Kidney epithelial cell (primary cell): ENCODE results near the gene PRRC1. TPM values are rescaled to one million over a fixed set of nuclear protein-coding genes. Genes with fewer than 3 reads are reported as not detected.

ENCODE experiments used
- DNase-seq: peaks from one replicate; pipeline ENCODE4 v3.0.0-alpha.2; 2010; ENCODE audit warnings: low read depth
- H3K27me3 ChIP-seq: 2 replicates; pipeline ENCODE4 v1.6.0; 2011; ENCODE audit warnings: low read length; ENCODE audit not compliant: control insufficient read depth, insufficient read depth
- H3K36me3 ChIP-seq: 2 replicates; pipeline ENCODE4 v1.5.1; 2011; ENCODE audit warnings: low read length; ENCODE audit not compliant: control insufficient read depth, insufficient read depth
- H3K4me3 ChIP-seq: 2 replicates; pipeline ENCODE4 v1.5.1; 2011; ENCODE audit warnings: low read depth, mild to moderate bottlenecking, control low read depth, low read length
- CTCF ChIP-seq: IDR thresholded peaks from 2 replicates; pipeline ENCODE4 v1.5.1; 2011; ENCODE audit warnings: mild to moderate bottlenecking, moderate library complexity, low read length, control low read depth, inconsistent platforms; ENCODE audit not compliant: insufficient read depth, poor library complexity, severe bottlenecking
- total RNA-seq: library from RNA; depleted of rRNA; stranded (reverse); fragments of >200 nt; gene quantifications from 2 replicates; pipeline ENCODE4 v1.2.3, GENCODE V29; 2015

Gene PRRC1
- total RNA-seq, 1 donor from 2014 or later, result 54.9 TPM

- Histone ChIP-seq H3K4me3 (no peak overlapping the region), H3K36me3 (no peaks in the 10 kb centered on the region), H3K27me3 (no peaks in the 10 kb centered on the region)
- TF ChIP-seq CTCF, result no peak
- DNase-seq, result no peak
Observed at GRCh38 chr5:127602896-127603844, 85.7 kb downstream of the PRRC1 start.

Other genes with a start within 250 kb of the PRRC1 start
- 0.96 and 1.3 TPM in 2 replicates for gene MEGF10, start 226.8 kb upstream of the PRRC1 start, total RNA-seq
- not detected in 2 replicates for gene CTXN3, start 131.4 kb downstream of the PRRC1 start, total RNA-seq
- gene CCDC192, start 185.8 kb downstream of the PRRC1 start, total RNA-seq, result not detected in 2 replicates